ENCODE measurements around the gene BDKRB2.

Gene BDKRB2

GRCh38 chr14:96204151-96205058, at the start of gene BDKRB2:
BDKRB2 (plus strand) TSS chr14:96204839; CDS start chr14:96237108, 32,269 bp downstream.
- DNase-seq (ENCODE audit: low read depth), result no peak

- no peak for DNase-seq (ENCODE audit: low read depth)
Measured at GRCh38 chr14:96154900-96155299, 49.7 kb upstream of the BDKRB2 start.

- DNase-seq (ENCODE audit: low read depth), result no peak
Measured at GRCh38 chr14:96156804-96157760, 47.6 kb upstream of the BDKRB2 start.

- no peak for DNase-seq (ENCODE audit: low read depth)
Measured at GRCh38 chr14:96158735-96159134, 45.9 kb upstream of the BDKRB2 start.

- no peak for DNase-seq (ENCODE audit: low read depth)
Measured at GRCh38 chr14:96160076-96160912, 44.3 kb upstream of the BDKRB2 start.

- DNase-seq (ENCODE audit: low read depth), result no peak
Measured at GRCh38 chr14:96160913-96161310, 43.7 kb upstream of the BDKRB2 start.

- DNase-seq (ENCODE audit: low read depth), result no peak
Measured at GRCh38 chr14:96161636-96162035, 43.0 kb upstream of the BDKRB2 start.

GRCh38 chr14:96162265-96162664, 42.4 kb upstream of the BDKRB2 start:
- no peak for DNase-seq (ENCODE audit: low read depth)

- DNase-seq (ENCODE audit: low read depth), result no peak
Measured at GRCh38 chr14:96162741-96163140, 41.9 kb upstream of the BDKRB2 start.

- no peak for DNase-seq (ENCODE audit: low read depth)
Measured at GRCh38 chr14:96164861-96165490, 39.7 kb upstream of the BDKRB2 start.

GRCh38 chr14:96165493-96166436, 38.9 kb upstream of the BDKRB2 start:
- no peak for DNase-seq (ENCODE audit: low read depth)

- no peak for DNase-seq (ENCODE audit: low read depth)
Measured at GRCh38 chr14:96166461-96167223, 38.0 kb upstream of the BDKRB2 start.

- no peak for DNase-seq (ENCODE audit: low read depth)
Measured at GRCh38 chr14:96167224-96168148, 37.2 kb upstream of the BDKRB2 start.

- DNase-seq (ENCODE audit: low read depth), result no peak
Measured at GRCh38 chr14:96168581-96168980, 36.1 kb upstream of the BDKRB2 start.

- no peak for DNase-seq (ENCODE audit: low read depth)
Measured at GRCh38 chr14:96170961-96171592, 33.6 kb upstream of the BDKRB2 start.

GRCh38 chr14:96173636-96174475, 30.8 kb upstream of the BDKRB2 start:
- DNase-seq (ENCODE audit: low read depth), result no peak

- DNase-seq (ENCODE audit: low read depth), result no peak
Measured at GRCh38 chr14:96176275-96176674, 28.4 kb upstream of the BDKRB2 start.

Data from activated gamma-delta T cell treated with anti-CD3 and anti-CD28 coated beads, Interleukin-2, amount 50 U/mL, for 16 hours (primary cell).